HCT116 (cell line): ENCODE results near the gene FOXN3. TPM values are rescaled to one million over a fixed set of nuclear protein-coding genes. Genes with fewer than 3 reads are reported as not detected.
"Not testable (repeated sequence)": the region's sequence is repeated elsewhere in the genome, so short reads cannot be mapped to it uniquely, and the experiment has no call there.

Source experiments
- ATAC-seq: fragments of 200-7000 bp; cut with Tn5 transposase; 2 replicates; pipeline ENCODE4 v1.9.1; 2020; ENCODE audit warnings: mild to moderate bottlenecking, moderate library complexity
- BruUV-seq: library from RNA; stranded (reverse); fragments of 400-500 nt; replicated peaks from 2 replicates; lab custom pipeline; 2021; lab: Mats Ljungman, UMichigan
- CTCF ChIA-PET: fragments of 300-600 bp; sonication (Branson Sonifier 250); formaldehyde crosslinking; loops from one replicate; lab custom pipeline; 2021; ENCODE audit warnings: antibody characterized with exemption; lab: Charles Lee
- POLR2A ChIA-PET: fragments of 300-600, 350-600 bp; sonication (Branson Sonifier 250); formaldehyde crosslinking; loops from one replicate; lab custom pipeline; 2021; ENCODE audit warnings: antibody characterized with exemption; lab: Charles Lee
- RAD21 ChIA-PET, 2 experiments: fragments of 300-600 bp; sonication (Branson Sonifier 250); formaldehyde crosslinking; loops; one replicate each; lab custom pipeline; 2023; ENCODE audit warnings: low total read pairs in 2 of 2; ENCODE audit not compliant: uncharacterized antibody in 2 of 2, unreplicated experiment in 2 of 2, low non-redundant PET in 1 of 2; lab: Charles Lee
- DNase-seq: peaks from one replicate; pipeline ENCODE4 v3.0.0-alpha.2; 2010; ENCODE audit warnings: low read depth, low spot score
- H2AFZ ChIP-seq: fragments of 200-600 bp; shearing (Covaris generic), sonication (generic); 2 replicates; pipeline ENCODE4 v1.6.1; 2017; ENCODE audit warnings: low read depth, mixed run types, mixed read lengths, antibody characterized with exemption, low read length; ENCODE audit not compliant: poor library complexity, severe bottlenecking
- H3K27ac ChIP-seq: 2 replicates; pipeline ENCODE4 v1.5.1; 2012; ENCODE audit warnings: low read depth, low read length
- H3K27me3 ChIP-seq: fragments of 200-600 bp; sonication (generic); 2 replicates; pipeline ENCODE4 v1.6.1; 2016; ENCODE audit warnings: mixed run types, low read length, mixed read lengths; ENCODE audit not compliant: insufficient read depth
- H3K36me3 ChIP-seq, 2 experiments: fragments of 200-500 bp in 1 of 2; fragments of 200-600 bp in 1 of 2; sonication (Bioruptor generic) in 1 of 2; sonication (generic) in 1 of 2; 2 replicates each; pipeline versions ENCODE4 v1.5.1 to v1.6.1; 2014 to 2016; ENCODE audit warnings: low read length in 2 of 2, inconsistent platforms in 1 of 2, mixed read lengths in 1 of 2, mixed run types in 1 of 2; ENCODE audit not compliant: insufficient read depth in 2 of 2, control insufficient read depth in 1 of 2
- H3K4me1 ChIP-seq, 2 experiments: fragments of 200-600 bp in 1 of 2; sonication (generic) in 1 of 2; 2 replicates each; pipeline versions ENCODE4 v1.5.1 to v1.6.1; 2012 to 2017; ENCODE audit warnings: low read length in 2 of 2, inconsistent platforms in 1 of 2, mild to moderate bottlenecking in 1 of 2, mixed read lengths in 1 of 2, mixed run types in 1 of 2, moderate library complexity in 1 of 2; ENCODE audit not compliant: insufficient read depth in 2 of 2, control insufficient read depth in 1 of 2
- H3K4me2 ChIP-seq: fragments of 200-600 bp; sonication (generic); 2 replicates; pipeline ENCODE4 v1.6.1; 2017; ENCODE audit warnings: mixed run types, low read length, mixed read lengths
- H3K4me3 ChIP-seq, 2 experiments: fragments of 200-600 bp in 1 of 2; sonication (generic) in 1 of 2; replicated peaks in 1 of 2; 2 replicates each; pipeline ENCODE4 v1.5.1; 2011 to 2016; ENCODE audit warnings: low read length in 2 of 2, control low read depth in 1 of 2, low read depth in 1 of 2, mild to moderate bottlenecking in 1 of 2, mixed read lengths in 1 of 2, mixed run types in 1 of 2
- H3K79me2 ChIP-seq: fragments of 200-600 bp; sonication (generic); 2 replicates; pipeline ENCODE4 v1.6.1; 2017; ENCODE audit warnings: mild to moderate bottlenecking, mixed run types, low read length, moderate library complexity, mixed read lengths; ENCODE audit not compliant: insufficient read depth
- H3K9ac ChIP-seq: fragments of 200-600 bp; sonication (generic); 2 replicates; pipeline ENCODE4 v1.6.1; 2016; ENCODE audit warnings: low read length, mixed read lengths
- H3K9me2 ChIP-seq: fragments of 200-600 bp; sonication (generic), shearing (Covaris generic); 2 replicates; pipeline ENCODE4 v1.6.1; 2017; ENCODE audit warnings: mixed run types, mild to moderate bottlenecking, moderate library complexity; ENCODE audit not compliant: insufficient read depth
- H3K9me3 ChIP-seq, 2 experiments: fragments of 200-500 bp in 1 of 2; fragments of 200-600 bp in 1 of 2; sonication (Bioruptor generic) in 1 of 2; sonication (generic) in 1 of 2; 2 replicates each; pipeline ENCODE4 v1.6.1; 2014 to 2017; ENCODE audit warnings: low read length in 2 of 2, mixed read lengths in 2 of 2, inconsistent platforms in 1 of 2, low read depth in 1 of 2, mild to moderate bottlenecking in 1 of 2, mixed run types in 1 of 2, moderate library complexity in 1 of 2; ENCODE audit not compliant: control insufficient read depth in 1 of 2, insufficient read depth in 1 of 2
- H4K20me1 ChIP-seq: fragments of 200-600 bp; sonication (generic), shearing (Covaris generic); 2 replicates; pipeline ENCODE4 v1.6.1; 2017; ENCODE audit warnings: mixed run types, mild to moderate bottlenecking, moderate library complexity; ENCODE audit not compliant: insufficient read depth
- CBX3 ChIP-seq: IDR thresholded peaks from 2 replicates; pipeline ENCODE4 v1.6.1; 2012; ENCODE audit warnings: low read depth
- MAX ChIP-seq: IDR thresholded peaks from 2 replicates; pipeline ENCODE4 v1.6.1; 2012
- POLR2A ChIP-seq: IDR thresholded peaks from 2 replicates; pipeline ENCODE4 v1.7.0; 2011; ENCODE audit warnings: borderline replicate concordance; ENCODE audit not compliant: insufficient read depth, insufficient read length; ENCODE audit errors: extremely low read depth
- RAD21 ChIP-seq: IDR thresholded peaks from 2 replicates; pipeline ENCODE4 v1.6.1; 2012; ENCODE audit warnings: low read depth, mild to moderate bottlenecking
- TCF7L2 ChIP-seq: IDR thresholded peaks from 2 replicates; pipeline ENCODE4 v1.7.0; 2011; ENCODE audit warnings: borderline replicate concordance, inconsistent platforms; ENCODE audit not compliant: insufficient read depth, insufficient read length; ENCODE audit errors: extremely low read depth
- YY1 ChIP-seq: IDR thresholded peaks from 2 replicates; pipeline ENCODE4 v1.6.1; 2011; ENCODE audit warnings: low read length, low read depth, moderate library complexity, mild to moderate bottlenecking; ENCODE audit not compliant: insufficient replicate concordance; ENCODE audit errors: extremely low read depth
- intact Hi-C: fragments of 100-400 bp; cut with micrococcal nuclease; formaldehyde crosslinking; loops from 2 replicates; pipeline ENCODE4 v1.10.0; 2022
- total RNA-seq: library from RNA; stranded (reverse); gene quantifications from one replicate; pipeline ENCODE4 v1.2.1, GENCODE V29; 2021; ENCODE audit not compliant: unreplicated experiment

Gene FOXN3
- total RNA-seq, 1 experiment from 2014 or later, result 20.0 TPM

DNA sequence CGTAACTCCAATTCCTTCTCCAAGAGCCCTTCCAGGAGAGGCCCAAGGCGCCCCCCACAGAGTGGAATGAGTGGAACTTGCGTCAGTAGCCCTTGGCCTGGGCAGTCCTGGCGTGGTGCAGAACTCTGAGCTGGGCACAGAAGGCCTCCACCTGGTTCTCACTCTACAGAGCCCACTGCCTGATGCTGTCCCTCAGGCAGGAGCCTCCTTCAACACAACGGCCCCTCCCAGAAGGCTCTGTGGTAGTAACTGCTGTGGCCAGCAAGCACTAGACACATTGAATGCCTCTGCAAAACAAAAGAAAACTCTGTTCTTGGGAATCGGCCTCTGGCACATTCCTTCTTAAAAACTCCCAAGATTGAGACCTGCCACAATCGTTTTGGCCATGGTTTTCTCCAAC is 258.9 kb downstream of the FOXN3 start:
- ATAC-seq, H2AFZ ChIP-seq, H3K9me2 ChIP-seq, H3K4me3 ChIP-seq, H3K4me1 ChIP-seq, H3K9ac ChIP-seq, H3K4me2 ChIP-seq, RAD21 ChIA-PET, DNase-seq, H3K9me3 ChIP-seq, POLR2A ChIA-PET, H3K27me3 ChIP-seq, H3K27ac ChIP-seq, H3K79me2 ChIP-seq, CTCF ChIA-PET, intact Hi-C loops, H3K36me3 ChIP-seq, BruUV-seq, H4K20me1 ChIP-seq: not testable (repeated sequence)
- TF ChIP-seq RAD21, result peak; percentile 5; the same call in 1 of the 2 replicates

- Histone ChIP-seq H3K36me3 (no peaks in the 10 kb centered on the region), H3K27ac (no peak overlapping the region), H3K9ac (no peak overlapping the region), H3K4me1 (no peaks in the 10 kb centered on the region), H3K9me3 (no peaks in the 10 kb centered on the region), H3K79me2 (no peaks in the 10 kb centered on the region), H3K27me3 (no peaks in the 10 kb centered on the region), H3K9me2 (no peaks in the 10 kb centered on the region), H3K4me3 (no peak overlapping the region), H2AFZ (no peak overlapping the region)
- no peak for ATAC-seq
- CTCF ChIA-PET, result no interaction called here
- RAD21 ChIA-PET, result no interaction called here
- no peak for DNase-seq
- intact Hi-C loops, result no loop called here
- no TSS peak for BruUV-seq
- POLR2A ChIA-PET, result no interaction called here
- no peak for TF ChIP-seq TCF7L2
- no peak for TF ChIP-seq POLR2A
- TF ChIP-seq MAX, result no peak
- TF ChIP-seq RAD21, result no peak
- TF ChIP-seq YY1, result no peak
- no peak for TF ChIP-seq CBX3
- TF ChIP-seq, all 23 proteins: peak for 0
- no peak overlapping the region for H3K4me2 ChIP-seq
- H4K20me1 ChIP-seq, result no peaks in the 10 kb centered on the region
Observed at GRCh38 chr14:89155491-89155890, 261.5 kb downstream of the FOXN3 start.

DNA sequence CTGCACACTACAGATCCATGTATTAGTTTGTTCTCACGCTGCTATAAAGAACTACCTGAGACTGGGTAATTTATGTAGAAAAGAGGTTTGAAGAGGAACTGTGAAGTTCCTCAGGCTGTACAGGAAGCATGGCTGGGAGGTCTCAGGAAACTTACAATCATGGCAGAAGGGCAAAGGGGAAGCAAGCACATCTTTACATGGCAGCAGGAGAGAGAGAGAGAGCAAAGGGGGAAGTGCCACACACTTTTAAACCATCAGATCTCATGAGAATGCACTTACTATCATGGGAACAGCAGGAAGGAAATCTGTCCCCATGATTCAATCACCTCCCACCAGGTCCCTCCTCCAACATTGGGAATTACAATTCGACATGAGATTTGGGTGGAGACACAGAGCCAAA is 265.3 kb downstream of the FOXN3 start:
- not testable (repeated sequence) for BruUV-seq

More for the DNA sequence above, 265.3 kb downstream of the FOXN3 start:
- ATAC-seq, H3K4me1 ChIP-seq, H3K27ac ChIP-seq, H3K27me3 ChIP-seq, H4K20me1 ChIP-seq, H3K9me3 ChIP-seq, H3K4me3 ChIP-seq, RAD21 ChIA-PET, H3K79me2 ChIP-seq, H3K9me2 ChIP-seq, CTCF ChIA-PET, H3K4me2 ChIP-seq, H2AFZ ChIP-seq, H3K9ac ChIP-seq, POLR2A ChIA-PET, DNase-seq, H3K36me3 ChIP-seq: not testable (repeated sequence)
- intact Hi-C loops, result loop anchor here (1.0 kb wide), 1 partner anchor 21 kb away; no protein-coding TSS in a partner anchor
